Brain microvascular endothelial cell (primary cell): ENCODE measurements around the gene PES1.

Experiments
- DNase-seq: peaks from one replicate; pipeline ENCODE4 v3.0.0-alpha.2; 2020
- H3K27ac ChIP-seq: fragments of 250-450 bp; sonication (Bioruptor Pico); 2 replicates; pipeline ENCODE4 v1.5.1; 2020; ENCODE audit warnings: mild to moderate bottlenecking, moderate library complexity
- H3K27me3 ChIP-seq: fragments of 250-450 bp; sonication (Bioruptor Pico); replicated peaks from 2 replicates; pipeline ENCODE4 v1.5.1; 2020; ENCODE audit warnings: mild to moderate bottlenecking
- H3K36me3 ChIP-seq: fragments of 250-450 bp; sonication (Bioruptor Pico); replicated peaks from 2 replicates; pipeline ENCODE4 v1.5.1; 2020; ENCODE audit warnings: mild to moderate bottlenecking
- H3K4me3 ChIP-seq: 2 replicates; pipeline ENCODE4 v1.5.1; 2011; ENCODE audit warnings: low read depth, mild to moderate bottlenecking, control low read depth, low read length, moderate library complexity
- in situ Hi-C: cut with HindIII; loops from 2 replicates; pipeline ENCODE4 v1.10.0; 2017; ENCODE audit warnings: low sequenced_read_pairs, low pct_ligation_motif_present
- TF ChIP-seq, protein P1 (sequence below): IDR thresholded peaks from 2 replicates; pipeline ENCODE4 v1.5.1; 2011; ENCODE audit warnings: low read depth, mild to moderate bottlenecking, moderate library complexity, low read length, control low read depth, inconsistent platforms; ENCODE audit errors: missing control alignments

The PES1 gene

GRCh38 chr22:30584441-30584840 lies 7.3 kb downstream of the PES1 start:
- TF ChIP-seq, protein P1, sequence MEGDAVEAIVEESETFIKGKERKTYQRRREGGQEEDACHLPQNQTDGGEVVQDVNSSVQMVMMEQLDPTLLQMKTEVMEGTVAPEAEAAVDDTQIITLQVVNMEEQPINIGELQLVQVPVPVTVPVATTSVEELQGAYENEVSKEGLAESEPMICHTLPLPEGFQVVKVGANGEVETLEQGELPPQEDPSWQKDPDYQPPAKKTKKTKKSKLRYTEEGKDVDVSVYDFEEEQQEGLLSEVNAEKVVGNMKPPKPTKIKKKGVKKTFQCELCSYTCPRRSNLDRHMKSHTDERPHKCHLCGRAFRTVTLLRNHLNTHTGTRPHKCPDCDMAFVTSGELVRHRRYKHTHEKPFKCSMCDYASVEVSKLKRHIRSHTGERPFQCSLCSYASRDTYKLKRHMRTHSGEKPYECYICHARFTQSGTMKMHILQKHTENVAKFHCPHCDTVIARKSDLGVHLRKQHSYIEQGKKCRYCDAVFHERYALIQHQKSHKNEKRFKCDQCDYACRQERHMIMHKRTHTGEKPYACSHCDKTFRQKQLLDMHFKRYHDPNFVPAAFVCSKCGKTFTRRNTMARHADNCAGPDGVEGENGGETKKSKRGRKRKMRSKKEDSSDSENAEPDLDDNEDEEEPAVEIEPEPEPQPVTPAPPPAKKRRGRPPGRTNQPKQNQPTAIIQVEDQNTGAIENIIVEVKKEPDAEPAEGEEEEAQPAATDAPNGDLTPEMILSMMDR, result no peak
- Histone ChIP-seq H3K27ac (no peak overlapping the region), H3K4me3 (no peak overlapping the region), H3K27me3 (no peaks in the 10 kb centered on the region), H3K36me3 (peaks cover 70% of the 10 kb centered on the region)
- in situ Hi-C loops, result no loop called here
- no peak for DNase-seq

- TF ChIP-seq, protein P1, result no peak
- DNase-seq, result no peak
- Histone ChIP-seq H3K27ac (no peak overlapping the region), H3K36me3 (peaks cover 81% of the 10 kb centered on the region), H3K27me3 (no peaks in the 10 kb centered on the region), H3K4me3 (no peak overlapping the region)
- in situ Hi-C loops, result no loop called here
These were observed 8.7 kb downstream of the PES1 start for GRCh38 chr22:30582788-30583545.

- TF ChIP-seq, protein P1, result no peak
- Histone ChIP-seq H3K36me3 (peaks cover 81% of the 10 kb centered on the region), H3K27me3 (no peaks in the 10 kb centered on the region), H3K27ac (no peak overlapping the region), H3K4me3 (no peak overlapping the region)
- in situ Hi-C loops, result no loop called here
- no peak for DNase-seq
These were observed 9.7 kb downstream of the PES1 start for GRCh38 chr22:30582051-30582450.

DNA sequence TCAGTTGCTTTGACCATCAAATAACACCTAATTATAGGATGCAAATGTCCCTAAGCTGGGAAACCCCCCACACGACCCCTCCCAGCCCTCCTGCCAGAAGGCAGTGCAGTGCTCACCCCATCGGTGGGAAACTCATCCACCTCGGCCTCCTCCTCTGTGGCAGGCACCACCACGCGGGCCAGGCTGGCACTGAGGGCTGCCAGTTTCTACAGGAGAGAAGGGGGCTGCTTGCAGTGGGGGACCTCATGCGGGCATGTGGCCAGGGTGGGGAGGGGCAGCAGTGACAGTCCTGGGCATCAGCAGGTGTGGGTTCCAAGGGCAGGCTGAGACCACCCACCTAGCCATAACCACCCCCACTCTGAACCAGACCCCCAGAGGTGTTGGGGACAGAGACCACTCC lies 10.8 kb downstream of the PES1 start:
- Histone ChIP-seq H3K36me3 (peaks cover 81% of the 10 kb centered on the region), H3K27me3 (no peaks in the 10 kb centered on the region), H3K4me3 (no peak overlapping the region), H3K27ac (no peak overlapping the region)
- DNase-seq, result no peak
- in situ Hi-C loops, result no loop called here
- TF ChIP-seq, protein P1, result no peak

DNA sequence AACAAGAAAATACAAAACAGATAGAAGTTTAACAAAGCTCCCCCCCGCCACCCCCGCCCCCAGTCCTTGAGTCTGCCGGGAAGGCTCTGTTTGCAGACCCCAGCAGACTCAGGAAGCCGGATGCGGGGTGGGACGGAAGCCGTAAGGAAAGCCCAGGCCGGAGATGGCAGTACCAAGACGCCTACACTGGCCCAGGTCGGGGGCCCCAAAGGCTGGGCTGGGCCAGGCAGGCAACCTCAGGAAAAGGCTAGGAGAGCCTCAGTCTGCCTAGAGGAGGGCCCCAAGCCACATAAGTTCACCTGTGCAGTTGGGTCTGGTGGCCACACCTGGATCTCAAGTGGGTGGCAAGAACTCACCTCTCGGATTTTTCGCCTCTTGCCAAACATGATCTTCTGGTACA lies 13.2 kb downstream of the PES1 start:
- Histone ChIP-seq H3K27me3 (no peaks in the 10 kb centered on the region), H3K4me3 (no peak overlapping the region), H3K27ac (no peak overlapping the region), H3K36me3 (peaks cover 71% of the 10 kb centered on the region)
- in situ Hi-C loops, result no loop called here
- TF ChIP-seq, protein P1, result no peak
- no peak for DNase-seq

GRCh38 chr22:30575859-30576258 lies 15.9 kb downstream of the PES1 start:
- in situ Hi-C loops, result no loop called here
- Histone ChIP-seq H3K27ac (no peak overlapping the region), H3K36me3 (peaks cover 58% of the 10 kb centered on the region), H3K4me3 (no peak overlapping the region), H3K27me3 (no peaks in the 10 kb centered on the region)
- no peak for DNase-seq
- TF ChIP-seq, protein P1, result no peak
